DMS53 treated with DMSO at 0.1 percent for 48 hours (cell line): ENCODE measurements around the gene HARS1.
"Not testable (repeated sequence)": the region's sequence is repeated elsewhere in the genome, so short reads cannot be mapped to it uniquely, and the experiment has no call there.

Experiments used
- DNase-seq: peaks from one replicate; lab custom pipeline; 2025; ENCODE audit not compliant: unreplicated experiment; lab: John Stamatoyannopoulos, UW

HARS1 gene

DNA sequence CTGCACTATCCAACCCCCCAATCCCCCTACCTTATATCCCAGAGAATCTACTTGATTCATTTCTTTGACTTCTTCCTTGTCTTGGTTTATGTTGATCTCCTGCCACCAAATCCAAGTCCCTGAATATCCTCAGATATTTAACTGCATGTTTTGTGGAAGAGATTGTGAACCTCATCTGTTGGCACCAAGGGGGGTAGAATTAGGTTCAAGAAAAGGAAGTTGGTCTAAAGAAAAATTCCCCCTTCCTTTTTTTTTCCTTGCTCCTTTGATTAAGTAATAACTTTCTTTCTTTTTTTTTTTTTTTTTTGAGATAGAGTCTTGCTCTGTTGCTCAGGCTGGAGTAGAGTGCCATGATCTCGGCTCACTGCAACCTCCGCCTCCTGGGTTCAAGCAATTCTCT is 57.7 kb downstream of the HARS1 start:
- no peak for DNase-seq

DNA sequence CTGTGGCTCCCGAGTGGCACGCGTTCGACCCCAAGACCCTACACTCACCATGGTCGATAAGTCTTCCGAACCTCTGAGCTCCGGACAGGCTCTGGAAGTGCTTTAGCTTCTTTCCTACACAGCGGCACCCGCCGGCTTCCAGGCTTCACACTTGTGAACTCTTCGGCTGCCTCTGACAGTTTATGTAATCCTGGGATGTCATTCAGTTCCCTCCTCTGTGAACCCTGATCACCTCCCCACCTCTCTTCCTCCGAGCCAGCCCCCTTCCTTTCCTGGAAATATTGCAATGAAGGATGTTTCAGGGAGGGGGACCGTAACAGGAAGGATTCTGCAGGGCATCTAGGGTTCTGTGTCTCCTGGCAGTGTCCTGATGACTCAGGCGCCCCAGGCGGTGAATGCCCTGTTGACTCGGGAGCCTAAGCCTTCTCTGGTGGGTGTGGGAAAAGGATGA is 58.1 kb downstream of the HARS1 start, which contains the start of gene CD14:
Gene CD14 (minus strand): TSS at position 155 of the 451 bp plus-strand sequence. CDS start 104 bp downstream, at position 51.
- DNase-seq = peak; percentile 39

DNA sequence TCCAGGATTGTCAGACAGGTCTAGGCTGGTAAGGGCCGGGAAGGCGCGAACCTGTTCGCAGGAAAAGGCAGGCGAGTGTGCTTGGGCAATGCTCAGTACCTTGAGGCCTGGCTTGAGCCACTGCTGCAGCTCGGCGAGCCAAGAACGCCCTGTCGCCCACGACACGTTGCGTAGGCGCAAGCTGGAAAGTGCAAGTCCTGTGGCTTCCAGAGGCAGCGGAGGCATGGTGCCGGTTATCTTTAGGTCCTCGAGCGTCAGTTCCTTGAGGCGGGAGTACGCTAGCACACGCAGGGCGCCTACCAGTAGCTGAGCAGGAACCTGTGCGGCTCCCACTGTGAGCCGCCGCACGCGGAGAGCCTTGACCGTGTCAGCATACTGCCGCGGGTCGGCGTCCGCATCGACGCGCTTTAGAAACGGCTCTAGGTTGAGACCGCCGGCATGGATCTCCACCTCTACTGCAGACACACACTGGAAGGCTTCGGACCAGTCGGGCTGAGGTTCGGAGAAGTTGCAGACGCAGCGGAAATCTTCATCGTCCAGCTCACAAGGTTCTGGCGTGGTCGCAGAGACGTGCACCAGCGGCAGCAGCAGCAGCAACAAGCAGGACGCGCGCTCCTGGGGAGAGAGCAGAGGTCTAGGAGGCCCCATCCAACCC is 58.7 kb downstream of the HARS1 start:
- DNase-seq = peak; percentile 72

DNA sequence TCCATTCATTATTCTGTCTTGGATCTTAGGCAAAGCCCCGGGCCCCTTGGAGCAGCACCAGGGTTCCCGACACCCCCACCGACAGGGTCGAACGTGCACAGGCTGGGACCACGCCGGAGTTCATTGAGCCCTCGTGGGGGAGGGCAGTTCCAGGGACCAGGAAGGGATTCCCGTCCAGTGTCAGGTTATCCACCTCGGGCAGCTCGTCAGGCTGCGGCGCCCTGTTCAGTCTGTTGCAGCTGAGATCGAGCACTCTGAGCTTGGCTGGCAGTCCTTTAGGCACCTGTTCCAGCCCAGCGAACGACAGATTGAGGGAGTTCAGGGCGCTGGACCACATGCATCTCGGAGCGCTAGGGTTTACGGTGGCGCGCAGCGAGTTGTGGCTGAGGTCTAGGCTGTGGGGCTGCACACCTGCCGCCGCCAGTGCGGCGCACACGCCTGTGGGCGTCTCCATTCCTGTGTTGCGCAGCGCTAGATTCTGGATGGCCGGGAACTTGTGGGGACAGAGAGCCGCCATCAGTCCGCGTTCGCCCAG is 59.3 kb downstream of the HARS1 start:
- DNase-seq = peak; percentile 72

DNA sequence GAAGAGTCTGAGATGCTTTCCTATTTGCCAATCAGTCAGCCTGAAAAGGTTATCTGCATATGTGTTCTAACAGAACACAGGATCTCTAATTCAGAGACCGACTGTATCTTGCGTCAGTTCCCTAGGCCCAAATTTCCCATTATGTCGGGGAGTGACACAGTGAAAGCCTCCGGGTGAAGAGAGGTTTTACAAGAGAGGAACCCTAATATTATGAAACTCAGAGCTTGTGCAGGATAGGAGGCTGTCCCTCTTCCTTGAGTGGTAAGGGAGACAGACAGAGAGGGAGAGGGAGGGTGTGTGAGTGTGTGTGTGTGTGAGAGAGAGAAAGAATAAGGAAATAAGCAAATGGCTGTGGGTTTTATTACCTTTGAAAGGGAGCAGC is 60.1 kb downstream of the HARS1 start:
- no peak for DNase-seq

DNA sequence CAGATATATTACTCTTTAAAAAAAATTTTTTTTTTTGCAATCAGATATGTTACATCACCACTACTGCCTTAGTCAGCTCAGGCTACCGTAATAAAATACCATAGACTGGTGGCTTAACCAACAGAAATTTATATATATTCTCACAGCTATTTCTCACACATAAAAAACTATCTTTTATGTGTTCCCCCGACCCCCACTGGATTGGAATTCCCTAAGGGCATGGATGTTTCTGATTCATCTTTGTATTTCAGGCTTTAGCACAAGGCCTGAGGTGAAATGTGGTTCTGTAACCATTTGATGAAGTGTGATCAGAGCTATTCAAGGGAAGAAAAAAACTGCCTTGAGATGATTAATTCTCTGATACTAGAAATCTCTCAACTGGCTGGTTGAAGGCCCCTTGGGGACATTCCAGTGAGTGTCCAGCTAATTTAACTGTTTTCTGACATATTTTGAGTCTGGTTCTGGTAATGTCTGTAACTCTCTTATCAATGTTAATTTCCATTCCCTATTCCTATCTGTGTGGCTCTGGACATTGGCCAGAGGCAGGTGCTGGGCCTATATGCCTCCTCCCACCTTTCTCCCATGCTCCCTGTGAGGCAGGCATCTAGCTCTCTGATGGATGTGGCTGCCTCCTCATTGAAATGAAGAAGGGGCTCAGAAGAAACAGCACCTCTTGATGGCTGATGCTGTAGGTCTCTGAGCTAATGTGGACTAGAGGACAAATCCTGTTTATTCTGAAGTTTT is 60.7 kb downstream of the HARS1 start:
- DNase-seq = no peak

DNA sequence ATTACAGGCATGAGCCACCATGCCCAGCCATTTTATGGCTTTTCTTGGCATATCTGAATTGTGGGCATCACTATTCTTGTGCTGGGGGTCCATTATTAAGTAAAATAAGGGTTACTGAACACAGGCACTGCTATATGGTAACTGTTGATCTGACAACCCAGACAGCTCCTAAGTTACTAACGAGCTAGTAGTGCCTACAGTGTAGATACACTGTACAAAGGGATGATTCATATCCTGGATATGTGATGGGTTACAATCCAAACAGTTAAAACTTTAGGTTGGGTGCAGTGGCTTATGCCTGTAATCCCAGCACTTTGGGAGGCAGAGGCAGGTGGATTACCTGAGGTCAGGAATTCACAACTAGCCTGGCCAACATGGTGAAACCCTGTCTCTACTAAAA is 62.5 kb downstream of the HARS1 start:
- DNase-seq = no peak

DNA sequence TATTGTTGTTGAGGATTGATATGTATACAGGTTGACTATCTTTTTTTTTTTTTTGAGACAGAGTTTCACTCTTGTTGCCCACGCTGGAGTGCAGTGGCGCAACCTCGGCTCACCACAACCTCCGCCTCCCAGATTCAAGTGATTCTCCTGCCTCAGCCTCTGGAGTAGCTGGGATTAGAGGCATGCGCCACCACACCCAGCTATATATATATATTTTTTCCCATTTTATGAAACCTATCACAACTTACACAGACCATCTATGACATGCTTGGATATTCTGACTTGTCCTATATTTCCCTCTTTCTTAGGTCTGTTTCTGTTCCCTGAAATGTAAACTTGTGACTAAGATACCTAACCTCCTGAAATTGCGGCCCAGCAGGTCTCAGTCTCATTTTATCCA is 63.2 kb downstream of the HARS1 start:
- DNase-seq = no peak

DNA sequence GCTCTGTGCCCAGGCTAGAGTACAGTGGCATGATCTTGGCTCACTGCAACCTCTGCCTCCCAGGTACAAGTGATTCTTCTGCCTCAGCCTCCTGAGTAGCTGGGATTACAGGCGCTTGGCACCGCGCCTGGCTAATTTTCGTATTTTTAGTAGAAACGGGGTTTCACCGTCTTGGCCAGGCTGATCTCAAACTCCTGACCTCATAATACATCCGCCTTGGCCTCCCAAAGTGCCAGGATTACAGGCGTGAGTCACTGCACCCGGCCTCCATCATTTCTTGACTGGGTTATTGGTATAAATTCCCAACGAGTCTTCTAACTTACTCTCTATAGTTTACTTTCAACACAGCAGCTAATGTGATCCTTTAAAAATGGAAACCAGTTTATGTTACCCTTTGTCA is 66.3 kb downstream of the HARS1 start:
- DNase-seq = not testable (repeated sequence)
